Measurements from ENCODE around the gene LLCFC1. TPM values are rescaled to one million over a fixed set of nuclear protein-coding genes. Genes with fewer than 3 reads are reported as not detected.

LLCFC1 gene
- total and polyA plus RNA-seq, 2 of the 8 experiments (the other 6 are each of a cell fraction or from before 2014, with no cell fraction given), result not detected

- peaks cover 0 to 2% (median 0%) of the 10 kb centered on the region in 4 experiments; a peak in 1 of 8 replicates for H3K36me3 ChIP-seq (ENCODE audit: control insufficient read depth in 2 of 4, insufficient read depth in 4 of 4, low read length in 3 of 4)
- H3K4ac ChIP-seq (replicated peaks; ENCODE audit: insufficient read length, low read depth, low read length), result no peak overlapping the region
- DNase-seq (ENCODE audit: low read depth in 1 of 2, low spot score in 2 of 2) (no peak), FAIRE-seq (no peak)
- no peaks in the 10 kb centered on the region for H3K79me2 ChIP-seq (ENCODE audit: control insufficient read depth in 1 of 2, insufficient read depth in 2 of 2, low read length in 2 of 2)
- H2BK5ac ChIP-seq (ENCODE audit: low read depth, low read length), result no peak overlapping the region
- peaks cover 0 to 9% (median 4%) of the 10 kb centered on the region in 4 experiments; a peak in 4 of 7 replicates for H3K4me1 ChIP-seq (replicated peaks in 1 of 4; ENCODE audit: control insufficient read depth in 3 of 4, insufficient read depth in 4 of 4, low read length in 3 of 4)
- no peak overlapping the region for H4K5ac ChIP-seq (ENCODE audit: insufficient read length, low read depth, low read length)
- no peaks in the 10 kb centered on the region for H3K27me3 ChIP-seq (replicated peaks in 1 of 4; ENCODE audit: control insufficient read depth in 3 of 4, extremely low read depth in 1 of 4, insufficient read depth in 3 of 4, low read length in 3 of 4)
- no peak overlapping the region for H2BK20ac ChIP-seq (ENCODE audit: low read length)
- no peak overlapping the region for H3K9ac ChIP-seq (replicated peaks in 1 of 4; ENCODE audit: extremely low read depth in 1 of 4, low read depth in 3 of 4, low read length in 3 of 4)
- H3K27ac ChIP-seq (ENCODE audit: low read depth, low read length), result no peak overlapping the region
- TF ChIP-seq HDAC2 (IDR thresholded peaks at IDR 0.05; ENCODE audit: borderline replicate concordance in 1 of 2, low read depth in 2 of 2, low read length in 2 of 2), result no peak
- TF ChIP-seq BACH1 (IDR thresholded peaks at IDR 0.05; ENCODE audit: low read length), result no peak
- TF ChIP-seq PHF8 (conservative IDR thresholded peaks at IDR 0.05; ENCODE audit: low read depth, low read length), result no peak
- no peak for TF ChIP-seq BRCA1 (IDR thresholded peaks at IDR 0.05; ENCODE audit: low read depth, low read length)
- H2AFZ ChIP-seq (ENCODE audit: low read length), result no peak overlapping the region
- H2BK12ac ChIP-seq (ENCODE audit: low read depth, low read length), result no peak overlapping the region
- no peak overlapping the region for H3K56ac ChIP-seq (replicated peaks; ENCODE audit: insufficient read length, low read depth, low read length)
- no peaks in the 10 kb centered on the region for H4K20me1 ChIP-seq (replicated peaks in 1 of 2; ENCODE audit: control insufficient read depth in 1 of 2, insufficient read depth in 2 of 2, low read length in 2 of 2)
- CTCF ChIA-PET (ENCODE audit: partially characterized antibody), result interaction anchor here (1.3 to 3.1 kb wide), 7 partner anchors 10 to 89 kb away, joined by 3 to 9 read pairs (median 5); partner anchors contain the start of gene TRPV5
- no peak overlapping the region for H3K18ac ChIP-seq (ENCODE audit: extremely low read depth, low read length)
- H3K4me3 ChIP-seq (ENCODE audit: extremely low read depth in 1 of 4, insufficient read depth in 2 of 4, low read depth in 3 of 4, low read length in 4 of 4), result no peak overlapping the region
- H3K23ac ChIP-seq (ENCODE audit: insufficient read length), result no peak overlapping the region
- peak overlapping the region; percentile 49; the same call in 1 of the 2 replicates for H2BK15ac ChIP-seq (ENCODE audit: low read length)
- no peak overlapping the region for H3K4me2 ChIP-seq (ENCODE audit: insufficient read depth in 1 of 2, low read depth in 2 of 2, low read length in 2 of 2)
- no peaks in the 10 kb centered on the region for H3K79me1 ChIP-seq (ENCODE audit: low read depth, low read length)
- no peak overlapping the region for H3K14ac ChIP-seq (ENCODE audit: insufficient read length)
- H2AK5ac ChIP-seq (ENCODE audit: low read depth, low read length), result no peak overlapping the region
- H4K91ac ChIP-seq (replicated peaks; ENCODE audit: insufficient read length, low read length), result no peak overlapping the region
- H3K23me2 ChIP-seq (ENCODE audit: low read depth, low read length), result no peaks in the 10 kb centered on the region; the same call in 1 of the 2 replicates
- H3K9me3 ChIP-seq (ENCODE audit: insufficient read depth in 2 of 2, low read depth in 1 of 2, low read length in 1 of 2), result peaks cover 8 to 10% of the 10 kb centered on the region in 2 experiments; a peak in 3 of 4 replicates
- POLR2A ChIA-PET (ENCODE audit: partially characterized antibody), result no interaction called here
- no peak overlapping the region for H4K8ac ChIP-seq (ENCODE audit: extremely low read depth, insufficient read depth, low read length)
- no peak overlapping the region for H2BK120ac ChIP-seq (replicated peaks; ENCODE audit: low read depth, low read length)
These were observed 15.5 kb downstream of the LLCFC1 start for GRCh38 chr7:142954680-142955268.
